Activated T-cell treated with anti-CD3 and anti-CD28 coated beads, Interleukin-2, amount 50 U/mL, for 72 hours (primary cell): ENCODE data around the gene DNLZ. TPM values are rescaled to one million over a fixed set of nuclear protein-coding genes. Genes with fewer than 3 reads are reported as not detected.

Experiments used
- ATAC-seq, 2 donors: fragments of 150-1000 bp; cut with Tn5 transposase; replicated peaks in 1 of 2; 2 replicates each; pipeline ENCODE4 v1.10.0; 2021; ENCODE audit warnings: moderate library complexity in 2 of 2, mild to moderate bottlenecking in 1 of 2
- DNase-seq, 2 donors: peaks; one replicate each; pipeline ENCODE4 v3.0.0; 2021 to 2022; ENCODE audit warnings: mixed read lengths in 1 of 2
- H3K27ac Mint-ChIP-seq: one replicate; pipeline ENCODE4 v1.8.0; 2022; ENCODE audit warnings: mild to moderate bottlenecking, moderate library complexity, mixed read lengths
- H3K27me3 Mint-ChIP-seq: one replicate; pipeline ENCODE4 v1.8.0; 2022; ENCODE audit warnings: low read depth, mixed read lengths
- H3K36me3 Mint-ChIP-seq, 2 donors: one replicate each; pipeline ENCODE4 v1.8.0; 2022; ENCODE audit warnings: mixed read lengths in 2 of 2, mild to moderate bottlenecking in 1 of 2; ENCODE audit not compliant: insufficient read depth in 2 of 2
- H3K4me1 Mint-ChIP-seq: one replicate; pipeline ENCODE4 v1.8.0; 2022; ENCODE audit warnings: low read depth, mixed read lengths
- H3K4me3 Mint-ChIP-seq, 2 donors: one replicate each; pipeline ENCODE4 v1.8.0; 2022; ENCODE audit warnings: mild to moderate bottlenecking in 2 of 2, mixed read lengths in 2 of 2, moderate library complexity in 2 of 2
- H3K9me3 Mint-ChIP-seq, 2 donors: one replicate each; pipeline ENCODE4 v1.8.0; 2022; ENCODE audit warnings: mixed read lengths in 2 of 2
- total RNA-seq, 2 donors: library from RNA; stranded (reverse); gene quantifications; one replicate each; pipeline ENCODE4 v1.2.3, GENCODE V29; 2022

The DNLZ gene
- total RNA-seq, 2 donors from 2014 or later: 10.8 to 14.4 TPM

DNA sequence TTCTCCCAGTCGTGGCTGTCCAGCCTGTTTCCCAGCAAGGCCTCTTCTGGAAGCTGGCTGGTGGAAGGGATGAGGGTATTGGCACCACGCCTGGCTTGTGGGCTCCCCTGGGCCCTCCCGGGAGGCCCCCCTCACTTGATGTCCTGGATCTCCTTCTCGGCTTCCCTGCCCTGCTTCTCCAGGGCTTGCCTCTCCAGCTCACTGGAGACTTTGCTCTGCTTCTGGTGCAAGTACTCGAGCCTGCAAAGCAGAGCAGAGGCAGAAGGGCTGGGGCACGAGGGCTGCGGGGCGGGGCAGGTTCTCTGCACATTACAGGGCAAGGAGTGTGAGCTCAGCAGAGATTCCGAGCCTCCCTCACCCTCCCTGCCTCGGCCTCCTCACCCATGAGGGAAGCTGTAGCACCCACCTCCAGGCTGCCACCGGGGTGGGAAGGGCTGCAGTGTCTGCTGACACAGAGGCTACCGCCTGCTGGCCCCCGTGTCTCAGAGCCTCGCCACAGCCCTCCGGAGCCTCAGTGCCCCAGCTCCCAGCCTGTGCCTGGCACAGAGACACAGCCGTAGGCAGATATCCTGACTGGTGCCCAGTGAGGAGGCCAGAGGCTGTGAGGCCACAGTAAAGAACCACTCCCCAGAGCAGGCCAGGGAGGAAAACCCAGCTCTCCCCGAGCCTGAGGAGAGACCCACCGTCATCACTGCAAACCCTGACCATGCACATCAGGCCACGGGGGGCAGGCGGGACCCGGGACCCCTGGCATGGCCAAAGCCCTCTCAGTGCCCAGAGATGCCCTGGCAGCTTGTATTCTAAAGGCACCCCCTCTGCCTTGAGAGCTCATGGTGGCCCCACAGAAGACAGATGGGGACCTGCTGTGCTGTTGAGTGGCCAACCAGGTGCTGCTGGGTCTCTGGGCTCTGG lies 29.2 kb upstream of the DNLZ start:
- Mint-ChIP-seq H3K27ac (no peak overlapping the region), H3K4me3 (no peak overlapping the region), H3K27me3 (no peaks in the 10 kb centered on the region), H3K9me3 (no peaks in the 10 kb centered on the region), H3K36me3 (peaks cover 9 to 25% of the 10 kb centered on the region in 2 donors), H3K4me1 (no peaks in the 10 kb centered on the region)
- no peak for ATAC-seq
- no peak for DNase-seq

DNA sequence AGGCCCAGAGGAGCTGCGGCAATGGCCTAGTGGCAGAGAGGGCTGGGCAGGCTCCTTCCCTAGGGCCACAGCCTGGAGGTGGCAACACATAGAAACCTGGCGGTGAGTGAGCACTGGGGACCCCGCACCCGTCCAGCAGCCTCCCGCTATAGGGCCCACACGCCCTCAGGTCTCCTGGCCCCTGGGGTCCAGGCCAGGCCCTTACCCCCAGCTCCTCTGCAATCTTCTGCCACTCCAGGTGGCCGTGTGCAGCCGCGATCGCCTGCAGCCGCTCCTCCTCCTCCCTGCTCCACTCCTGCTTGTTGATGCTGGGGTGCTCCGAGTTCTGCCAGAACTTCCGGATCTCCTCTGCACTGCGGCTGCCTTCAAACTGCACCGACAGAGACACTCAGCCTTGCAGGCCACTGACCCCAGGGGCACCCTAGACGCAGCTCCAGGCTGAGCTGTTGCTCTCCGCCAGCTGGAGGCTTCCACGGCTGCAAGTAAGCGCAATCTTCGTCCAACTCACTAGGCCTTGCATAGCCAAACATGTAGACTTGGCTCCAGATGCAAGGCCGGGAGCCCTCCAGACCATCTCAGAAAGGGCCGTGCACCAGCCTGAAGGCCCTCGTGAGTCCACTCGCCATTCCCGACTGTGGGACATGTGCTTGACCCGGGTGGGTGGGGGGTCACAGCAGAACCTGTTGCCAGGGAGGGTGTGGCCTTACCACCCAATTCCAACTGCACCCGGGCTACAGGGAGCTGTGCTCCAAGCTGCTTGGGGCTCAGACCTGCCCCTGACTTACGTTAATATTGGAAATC lies 28.4 kb upstream of the DNLZ start:
- Mint-ChIP-seq H3K4me1 (no peaks in the 10 kb centered on the region), H3K9me3 (no peaks in the 10 kb centered on the region), H3K36me3 (peaks cover 10 to 27% of the 10 kb centered on the region in 2 donors), H3K4me3 (no peak overlapping the region), H3K27ac (no peak overlapping the region), H3K27me3 (no peaks in the 10 kb centered on the region)
- ATAC-seq (no peak), DNase-seq (no peak)

DNA sequence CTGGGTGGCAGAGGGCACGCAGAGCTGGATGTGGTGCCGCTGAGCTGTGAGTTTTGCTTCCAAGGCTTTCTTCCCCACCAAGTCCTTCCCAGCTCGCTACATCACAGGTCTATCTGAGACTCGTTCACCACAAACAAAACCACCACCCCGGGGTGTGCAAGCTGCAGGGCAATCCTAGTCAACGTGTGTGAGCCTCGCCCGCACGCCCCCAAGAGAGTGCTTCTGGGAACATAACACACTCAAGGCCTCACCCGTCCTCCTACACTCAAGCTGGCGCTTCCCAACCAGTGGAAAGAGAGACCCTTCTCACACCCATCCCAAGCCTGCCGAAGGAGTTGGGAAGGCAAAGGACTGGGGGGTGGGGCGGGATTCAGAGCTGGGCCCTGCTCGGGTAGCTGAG lies 25.9 kb upstream of the DNLZ start:
- no peak overlapping the region for H3K27ac Mint-ChIP-seq
- H3K4me3 Mint-ChIP-seq: no peak overlapping the region
- no peaks in the 10 kb centered on the region for H3K27me3 Mint-ChIP-seq
- no peaks in the 10 kb centered on the region for H3K9me3 Mint-ChIP-seq
- DNase-seq (no peak), ATAC-seq (no peak)
- peaks cover 13 to 26% of the 10 kb centered on the region in 2 donors for H3K36me3 Mint-ChIP-seq
- peaks cover 17% of the 10 kb centered on the region for H3K4me1 Mint-ChIP-seq

DNA sequence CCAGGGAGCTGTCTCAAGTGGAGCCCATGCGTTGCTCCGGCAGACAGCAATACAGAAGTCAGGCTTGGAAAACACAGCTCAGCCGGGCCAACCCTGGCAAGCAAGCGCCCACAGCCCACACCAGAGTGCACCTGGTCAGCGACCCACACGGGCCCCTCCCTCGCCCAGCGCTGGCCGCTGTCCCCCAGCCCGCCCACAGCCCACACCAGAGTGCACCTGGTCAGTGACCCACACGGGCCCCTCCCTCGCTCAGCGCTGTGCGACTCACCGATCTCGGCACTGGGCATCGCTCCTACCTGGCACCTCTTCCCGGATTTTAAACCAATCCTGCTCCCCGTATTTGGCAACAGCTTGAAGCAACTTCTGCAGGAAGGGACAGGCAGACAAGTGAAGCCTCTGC lies 23.7 kb upstream of the DNLZ start:
- no peak for DNase-seq
- Mint-ChIP-seq H3K27me3 (no peaks in the 10 kb centered on the region), H3K27ac (no peak overlapping the region), H3K36me3 (peaks cover 13 to 26% of the 10 kb centered on the region in 2 donors), H3K4me3 (no peak overlapping the region), H3K4me1 (peaks cover 17% of the 10 kb centered on the region), H3K9me3 (no peaks in the 10 kb centered on the region)
- ATAC-seq: no peak

DNA sequence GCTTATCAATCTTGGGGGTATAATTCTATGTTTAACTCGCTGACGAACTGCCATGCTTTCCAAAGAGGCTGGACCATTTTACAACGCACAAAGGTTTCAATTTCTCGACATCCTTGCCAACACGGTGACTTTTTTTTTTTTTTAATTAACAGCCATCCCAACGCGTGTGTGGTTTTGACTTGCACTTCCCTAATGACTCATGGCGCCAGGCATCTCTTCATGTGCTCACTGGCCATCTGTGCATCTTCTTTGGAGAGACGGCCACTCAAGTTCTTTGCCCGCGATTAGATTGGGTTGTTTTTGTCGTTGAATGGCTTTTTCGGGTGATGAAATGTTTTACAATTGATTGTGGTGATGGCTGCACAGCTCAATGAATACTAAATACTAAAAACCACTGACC lies 22.5 kb upstream of the DNLZ start:
- H3K36me3 Mint-ChIP-seq: peaks cover 8 to 21% of the 10 kb centered on the region in 2 donors
- H3K27ac Mint-ChIP-seq: peak overlapping the region; percentile 37
- DNase-seq (no peak), ATAC-seq (peak in 1 of 2 donors; percentile 27)
- peaks cover 17% of the 10 kb centered on the region for H3K4me1 Mint-ChIP-seq
- H3K27me3 Mint-ChIP-seq: no peaks in the 10 kb centered on the region
- no peaks in the 10 kb centered on the region for H3K9me3 Mint-ChIP-seq
- H3K4me3 Mint-ChIP-seq: peak overlapping the region in 1 of 2 donors; percentile 61

DNA sequence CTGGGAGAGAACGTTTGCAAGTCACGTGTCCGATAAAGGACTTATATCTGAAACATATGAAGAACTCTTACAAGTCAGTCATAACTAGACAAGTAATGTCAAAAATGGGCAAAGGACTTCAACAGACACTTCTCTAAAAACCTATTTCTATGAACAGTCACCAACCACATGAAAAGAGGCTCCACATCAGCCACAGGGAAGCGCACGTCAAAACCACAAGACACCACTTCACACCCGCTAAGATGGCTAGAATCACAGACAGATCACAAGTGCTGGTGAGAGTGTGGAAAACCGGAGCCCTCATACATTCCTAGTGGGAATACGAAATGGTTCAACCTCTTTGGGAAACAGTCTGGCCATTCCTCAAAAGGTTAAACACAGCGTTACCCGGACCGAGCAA lies 21.5 kb upstream of the DNLZ start:
- peaks cover 8 to 18% of the 10 kb centered on the region in 2 donors for H3K36me3 Mint-ChIP-seq
- H3K4me3 Mint-ChIP-seq: peak overlapping the region in 1 of 2 donors; percentile 54
- H3K4me1 Mint-ChIP-seq: peaks cover 17% of the 10 kb centered on the region
- peak; percentile 83 for ATAC-seq
- peak; percentile 37 to 38 for DNase-seq
- H3K27ac Mint-ChIP-seq: peak overlapping the region; percentile 74
- no peaks in the 10 kb centered on the region for H3K9me3 Mint-ChIP-seq
- no peaks in the 10 kb centered on the region for H3K27me3 Mint-ChIP-seq

DNA sequence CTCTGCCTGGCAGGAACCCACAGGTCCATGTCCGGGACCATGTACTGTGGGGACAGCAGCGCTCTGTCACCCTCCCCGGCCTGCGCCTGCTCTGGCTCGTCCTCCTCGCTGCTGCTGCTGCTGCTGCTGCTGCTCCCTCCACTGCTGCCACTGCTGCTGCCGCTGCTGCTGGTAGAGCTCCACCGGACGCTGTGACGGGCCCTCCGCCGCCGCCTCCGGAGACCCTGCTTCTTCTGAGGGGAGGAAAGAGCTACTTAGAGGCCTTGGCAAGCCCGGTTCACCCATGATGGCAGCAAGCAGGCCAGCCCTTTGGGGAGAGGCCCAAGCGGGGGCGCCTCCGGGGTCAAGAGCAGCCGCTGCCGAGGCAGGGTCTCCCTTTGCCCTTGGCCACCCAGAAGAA lies 19.9 kb upstream of the DNLZ start:
- DNase-seq: no peak
- no peaks in the 10 kb centered on the region for H3K9me3 Mint-ChIP-seq
- H3K36me3 Mint-ChIP-seq: peaks cover 6 to 13% of the 10 kb centered on the region in 2 donors
- no peak overlapping the region for H3K27ac Mint-ChIP-seq
- no peak for ATAC-seq
- no peak overlapping the region for H3K4me3 Mint-ChIP-seq
- H3K27me3 Mint-ChIP-seq: no peaks in the 10 kb centered on the region
- H3K4me1 Mint-ChIP-seq: peaks cover 17% of the 10 kb centered on the region

DNA sequence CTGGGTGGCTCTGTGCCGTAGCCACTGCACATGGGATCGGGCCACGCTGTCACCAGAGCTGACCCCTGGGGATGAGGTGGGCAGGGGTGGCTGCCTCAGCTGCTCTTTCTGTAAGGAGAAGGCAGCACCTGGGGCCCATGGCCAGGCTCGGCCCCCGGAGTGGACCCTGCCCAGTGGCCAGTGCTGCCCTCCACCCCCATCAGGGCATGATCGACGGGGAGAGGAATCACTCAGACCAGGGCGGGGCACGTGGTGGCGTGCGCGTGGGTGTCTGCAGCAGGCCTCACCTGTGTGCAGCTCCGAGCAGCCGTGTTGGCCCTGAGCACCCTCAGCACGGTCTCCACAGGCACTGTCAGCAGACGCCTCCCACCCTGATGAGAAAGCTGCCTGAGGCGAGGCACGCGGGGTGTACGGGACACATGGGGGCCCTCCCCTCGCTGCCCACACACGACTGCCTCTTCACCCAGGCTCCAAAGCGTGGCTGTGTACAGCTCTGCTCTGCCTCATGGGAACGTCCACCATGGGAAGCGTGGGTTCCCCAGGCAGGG lies 18.5 kb upstream of the DNLZ start:
- ATAC-seq (no peak), DNase-seq (no peak)
- Mint-ChIP-seq H3K4me3 (no peak overlapping the region), H3K27me3 (no peaks in the 10 kb centered on the region), H3K36me3 (peaks cover 4 to 6% of the 10 kb centered on the region in 2 donors), H3K9me3 (no peaks in the 10 kb centered on the region), H3K27ac (no peak overlapping the region), H3K4me1 (peaks cover 17% of the 10 kb centered on the region)

DNA sequence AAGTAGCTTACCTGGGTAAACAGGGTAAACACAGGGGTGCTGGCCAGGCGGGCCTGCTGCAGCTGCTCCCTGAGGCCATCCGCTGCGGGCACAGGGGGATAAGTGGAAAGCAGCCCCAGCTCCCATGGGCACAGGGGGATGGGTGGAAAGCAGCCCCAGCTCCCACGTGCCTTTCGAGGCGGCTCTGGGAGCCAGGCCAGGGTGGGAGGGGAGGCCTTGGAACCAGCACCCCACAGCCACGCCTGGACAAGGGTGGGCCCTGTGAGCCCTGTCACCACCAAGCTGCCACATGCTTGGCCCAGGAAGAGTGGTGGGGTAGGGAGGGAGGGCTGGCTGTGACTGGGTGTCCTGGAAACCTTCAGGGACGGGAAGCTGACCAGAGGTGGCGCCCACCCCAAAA lies 17.8 kb upstream of the DNLZ start:
- DNase-seq: no peak
- H3K9me3 Mint-ChIP-seq: no peaks in the 10 kb centered on the region
- no peak for ATAC-seq
- H3K27me3 Mint-ChIP-seq: no peaks in the 10 kb centered on the region
- no peak overlapping the region for H3K4me3 Mint-ChIP-seq
- no peak overlapping the region for H3K27ac Mint-ChIP-seq
- peaks cover 4 to 6% of the 10 kb centered on the region in 2 donors for H3K36me3 Mint-ChIP-seq
- H3K4me1 Mint-ChIP-seq: peaks cover 17% of the 10 kb centered on the region

DNA sequence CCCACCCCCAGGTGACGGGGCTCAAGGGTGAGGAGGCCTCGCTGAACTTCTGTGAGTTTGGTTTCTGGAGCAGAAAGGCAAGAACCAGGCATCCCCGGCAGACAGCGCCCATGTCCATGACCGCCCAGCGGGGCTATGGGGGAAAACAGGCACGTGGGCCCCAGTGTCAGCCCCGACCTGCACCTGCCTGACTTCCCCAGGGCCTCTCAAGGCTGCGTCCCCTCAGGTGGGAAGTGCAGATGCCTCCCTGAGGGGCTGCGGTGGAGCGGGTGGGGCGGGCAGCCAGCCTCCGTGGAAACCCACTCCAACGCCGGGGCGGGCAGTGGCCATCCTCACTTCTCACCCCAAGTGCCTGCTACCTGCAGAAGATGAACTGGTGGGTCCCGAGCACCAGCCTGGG lies 16.8 kb upstream of the DNLZ start:
- Mint-ChIP-seq H3K4me1 (peaks cover 9% of the 10 kb centered on the region), H3K27me3 (no peaks in the 10 kb centered on the region), H3K4me3 (no peak overlapping the region), H3K36me3 (peaks cover 4 to 6% of the 10 kb centered on the region in 2 donors), H3K9me3 (no peaks in the 10 kb centered on the region), H3K27ac (no peak overlapping the region)
- DNase-seq (no peak), ATAC-seq (no peak)

DNA sequence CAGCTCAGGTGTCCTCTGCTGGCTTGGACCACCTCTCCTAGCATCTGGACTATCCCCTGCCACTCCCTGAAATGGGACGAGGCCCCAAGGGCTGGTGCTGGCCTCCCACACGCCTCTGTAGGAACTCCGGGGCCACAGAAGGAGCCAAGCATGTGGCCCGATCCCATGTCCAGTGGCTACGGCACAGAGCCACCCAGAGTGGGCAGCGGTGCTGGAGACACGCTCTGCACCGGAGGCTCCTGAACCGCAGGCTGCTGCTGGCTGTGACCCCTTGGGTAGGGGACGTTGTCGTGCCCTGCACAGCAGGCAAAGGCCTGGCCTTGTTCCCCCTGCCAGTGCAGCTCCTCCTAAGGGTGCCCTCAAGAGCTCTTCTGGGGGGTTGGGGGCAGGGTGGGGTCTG lies 16.3 kb upstream of the DNLZ start:
- Mint-ChIP-seq H3K27me3 (no peaks in the 10 kb centered on the region), H3K9me3 (no peaks in the 10 kb centered on the region), H3K4me3 (no peak overlapping the region), H3K4me1 (peaks cover 4% of the 10 kb centered on the region), H3K27ac (no peak overlapping the region), H3K36me3 (peaks cover 2 to 4% of the 10 kb centered on the region in 2 donors)
- ATAC-seq: no peak
- no peak for DNase-seq

DNA sequence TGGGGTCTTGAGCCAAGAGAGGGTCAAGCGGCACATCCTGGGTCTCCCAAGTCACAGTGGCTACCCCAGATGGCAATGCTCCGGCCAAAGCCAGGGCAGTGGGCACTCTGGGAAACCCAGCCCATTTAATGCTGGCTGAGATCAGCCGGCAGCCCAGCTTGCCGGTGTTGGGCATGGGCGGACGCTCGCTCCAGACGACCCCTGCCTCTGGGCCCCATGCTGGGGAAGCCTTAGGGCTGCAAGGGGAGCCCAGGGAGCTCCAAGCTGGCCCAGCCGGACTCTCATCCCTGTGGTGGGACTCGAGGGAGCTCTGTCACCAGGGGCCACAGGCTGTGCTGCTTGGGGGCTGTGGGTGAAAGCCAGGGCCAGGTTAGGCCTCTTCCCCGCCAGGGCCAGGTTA lies 15.9 kb upstream of the DNLZ start:
- Mint-ChIP-seq H3K27me3 (no peaks in the 10 kb centered on the region), H3K27ac (no peak overlapping the region), H3K9me3 (no peaks in the 10 kb centered on the region), H3K4me1 (no peaks in the 10 kb centered on the region), H3K4me3 (no peak overlapping the region), H3K36me3 (no peaks in the 10 kb centered on the region)
- DNase-seq: no peak
- no peak for ATAC-seq

DNA sequence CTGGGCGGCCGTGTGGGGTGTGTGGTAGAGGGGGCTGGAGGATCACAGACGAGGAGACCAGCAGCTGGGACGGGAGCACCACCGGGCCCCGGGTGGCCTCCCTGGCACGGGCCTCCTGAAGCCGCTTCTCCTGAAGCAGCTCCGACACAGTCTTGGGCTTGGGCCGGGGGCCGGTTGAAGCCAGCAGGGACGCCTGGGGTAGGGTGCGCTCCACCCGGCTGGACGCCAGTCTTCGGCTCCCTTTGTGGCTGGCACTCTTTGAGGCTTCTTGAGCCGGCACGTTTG lies 15.4 kb upstream of the DNLZ start:
- ATAC-seq: no peak
- H3K9me3 Mint-ChIP-seq: no peaks in the 10 kb centered on the region
- H3K27ac Mint-ChIP-seq: no peak overlapping the region
- H3K4me3 Mint-ChIP-seq: no peak overlapping the region
- H3K4me1 Mint-ChIP-seq: no peaks in the 10 kb centered on the region
- H3K27me3 Mint-ChIP-seq: no peaks in the 10 kb centered on the region
- H3K36me3 Mint-ChIP-seq: no peaks in the 10 kb centered on the region
- DNase-seq: no peak
